Liver (tissue), 9 donors: ENCODE data around the gene ACOT11. TPM values are rescaled to one million over a fixed set of nuclear protein-coding genes. Genes with fewer than 3 reads are reported as not detected.

ENCODE experiments used
- DNase-seq: peaks from one replicate; pipeline ENCODE4 v3.0.0-alpha.2; 2017; ENCODE audit warnings: low spot score
- H3K27ac ChIP-seq, 2 donors: one replicate each; pipeline ENCODE4 v1.7.0; 2013; ENCODE audit warnings: inconsistent platforms in 2 of 2, low read length in 2 of 2, control low read depth in 1 of 2, low read depth in 1 of 2, mild to moderate bottlenecking in 1 of 2
- H3K27me3 ChIP-seq, 4 donors: one replicate each; pipeline versions ENCODE4 v1.6.1 to v1.7.0; 2013; ENCODE audit warnings: low read length in 3 of 4, inconsistent platforms in 1 of 4, mild to moderate bottlenecking in 1 of 4, moderate library complexity in 1 of 4; ENCODE audit not compliant: control insufficient read depth in 4 of 4, insufficient read depth in 4 of 4
- H3K36me3 ChIP-seq, 4 donors: one replicate each; pipeline versions ENCODE4 v1.6.1 to v1.7.0; 2013; ENCODE audit warnings: low read length in 3 of 4, mild to moderate bottlenecking in 3 of 4, low read depth in 1 of 4, moderate library complexity in 1 of 4; ENCODE audit not compliant: control insufficient read depth in 4 of 4, insufficient read depth in 3 of 4
- H3K4me1 ChIP-seq, 4 donors: one replicate each; pipeline versions ENCODE4 v1.6.1 to v1.7.0; 2013; ENCODE audit warnings: low read length in 3 of 4, mild to moderate bottlenecking in 3 of 4, moderate library complexity in 1 of 4; ENCODE audit not compliant: control insufficient read depth in 4 of 4, insufficient read depth in 4 of 4
- H3K4me3 ChIP-seq, 3 donors: one replicate each; pipeline versions ENCODE4 v1.6.1 to v1.7.0; 2013; ENCODE audit warnings: low read length in 3 of 3, control low read depth in 1 of 3, low read depth in 1 of 3, mild to moderate bottlenecking in 1 of 3
- H3K9ac ChIP-seq, 2 donors: one replicate each; pipeline ENCODE4 v1.7.0; 2013; ENCODE audit warnings: low read length in 2 of 2, mild to moderate bottlenecking in 2 of 2, moderate library complexity in 2 of 2, control low read depth in 1 of 2, low read depth in 1 of 2
- H3K9me3 ChIP-seq, 4 donors: one replicate each; pipeline versions ENCODE4 v1.6.1 to v1.7.0; 2013; ENCODE audit warnings: low read length in 3 of 4; ENCODE audit not compliant: control insufficient read depth in 4 of 4
- EGR1 ChIP-seq, 2 donors: IDR thresholded peaks; 2 replicates each; pipeline ENCODE4 v1.6.1; 2016 to 2018; ENCODE audit warnings: antibody characterized with exemption in 2 of 2, low read depth in 2 of 2
- GABPA ChIP-seq, 2 donors: IDR thresholded peaks in 1 of 2; conservative IDR thresholded peaks in 1 of 2; 2 replicates each; pipeline ENCODE4 v1.6.1; 2016; ENCODE audit warnings: antibody characterized with exemption in 2 of 2, mild to moderate bottlenecking in 1 of 2, moderate library complexity in 1 of 2
- HNF4A ChIP-seq, 2 donors: conservative IDR thresholded peaks; 2 replicates each; pipeline ENCODE4 v1.6.1; 2016; ENCODE audit warnings: antibody characterized with exemption in 2 of 2, mild to moderate bottlenecking in 2 of 2
- HNF4G ChIP-seq: IDR thresholded peaks from 2 replicates; pipeline ENCODE4 v1.6.1; 2016; ENCODE audit warnings: antibody characterized with exemption
- JUND ChIP-seq, 2 donors: IDR thresholded peaks; 2 replicates each; pipeline ENCODE4 v1.6.1; 2016; ENCODE audit warnings: antibody characterized with exemption in 2 of 2
- NR2F2 ChIP-seq: IDR thresholded peaks from 2 replicates; pipeline ENCODE4 v1.6.1; 2016; ENCODE audit warnings: antibody characterized with exemption
- RAD21 ChIP-seq, 2 donors: IDR thresholded peaks; 2 replicates each; pipeline ENCODE4 v1.6.1; 2016; ENCODE audit warnings: antibody characterized with exemption in 2 of 2, mild to moderate bottlenecking in 2 of 2
- SP1 ChIP-seq: IDR thresholded peaks from 2 replicates; pipeline ENCODE4 v1.6.1; 2018; ENCODE audit warnings: antibody characterized with exemption, mild to moderate bottlenecking
- TAF1 ChIP-seq: conservative IDR thresholded peaks from 2 replicates; pipeline ENCODE4 v1.6.1; 2016; ENCODE audit warnings: antibody characterized with exemption, mild to moderate bottlenecking
- YY1 ChIP-seq: IDR thresholded peaks from 2 replicates; pipeline ENCODE4 v1.6.1; 2016; ENCODE audit warnings: antibody characterized with exemption, mild to moderate bottlenecking
- WGBS: extraction: QIAGEN DNeasy Blood & Tissue Kit; methylation state at CpG from one replicate; pipeline ENCODE4 v1.1.7; 2013; 5-methylcytosine and 5-hydroxymethylcytosine counted together
- polyA plus RNA-seq, 2 donors: library from polyadenylated mRNA; stranded (reverse) in 1 of 2; unstranded in 1 of 2; fragments of 200-250 nt in 1 of 2; fragments of >200 nt in 1 of 2; fragmentation: Nextera tagmentation in 1 of 2; extraction: Ambion mirVana in 1 of 2; gene quantifications; one replicate each; pipeline versions ENCODE4 v1.2.1 to v1.2.3, GENCODE V29; 2013 to 2015
- total RNA-seq, 2 donors: library from RNA; depleted of rRNA; stranded (reverse); fragments of >200 nt; gene quantifications; one replicate each; pipeline ENCODE4 v1.2.3, GENCODE V29; 2014
- TF ChIP-seq, protein P1 (sequence below): IDR thresholded peaks from 2 replicates; pipeline ENCODE4 v1.6.1; 2016; ENCODE audit warnings: antibody characterized with exemption, mild to moderate bottlenecking
- TF ChIP-seq, protein P2 (sequence below): fragments of 150-350 bp; IDR thresholded peaks from 2 replicates; pipeline ENCODE4 v1.5.1; 2017; ENCODE audit warnings: improper control_type of control experiment, low read depth, low read length; ENCODE audit not compliant: missing input control
- TF ChIP-seq, protein P3 (sequence below): IDR thresholded peaks from 2 replicates; pipeline ENCODE4 v1.6.1; 2016; ENCODE audit warnings: antibody characterized with exemption
- TF ChIP-seq, protein P4 (sequence below): IDR thresholded peaks from 2 replicates; pipeline ENCODE4 v1.6.1; 2016; ENCODE audit warnings: antibody characterized with exemption
- donor health status: healthy.
- donor health status: healthy.
- donor health status: healthy.
- donor health status: healthy.
- donor health status: healthy.

Gene ACOT11
- total and polyA plus RNA-seq, 4 donors, result 0.13 to 1.1 (median 0.50) TPM

DNA sequence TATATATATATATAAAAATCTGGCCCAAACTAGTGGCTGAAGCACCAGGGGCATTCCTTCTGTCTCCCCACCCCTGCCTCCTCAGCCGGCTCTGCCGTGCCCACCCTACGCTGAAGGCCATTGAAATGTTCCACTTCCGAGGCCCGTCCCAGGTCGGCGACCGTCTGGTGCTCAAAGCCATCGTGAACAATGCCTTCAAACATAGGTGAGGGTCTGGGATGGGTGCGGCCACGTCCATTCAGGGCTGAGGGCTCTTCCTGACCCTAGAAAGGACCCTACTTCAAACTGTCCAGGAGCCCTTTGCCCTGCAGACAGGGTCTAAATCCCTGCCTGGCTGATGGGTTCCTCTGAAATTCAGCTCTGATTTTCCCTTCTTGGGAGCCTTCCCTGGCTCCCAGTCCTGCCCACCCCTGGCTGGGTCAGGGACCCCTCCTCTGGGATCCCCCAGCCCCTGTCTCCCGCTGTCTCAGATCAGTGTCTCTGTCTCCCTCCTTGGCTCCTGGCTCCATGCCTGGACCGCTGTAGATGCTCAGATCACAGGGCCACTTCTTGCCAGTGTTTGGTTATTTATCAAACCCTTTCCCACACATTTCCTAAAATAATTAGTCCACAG lies 51.3 kb downstream of the ACOT11 start:
- no peaks in the 10 kb centered on the region for H3K4me1 ChIP-seq

DNA sequence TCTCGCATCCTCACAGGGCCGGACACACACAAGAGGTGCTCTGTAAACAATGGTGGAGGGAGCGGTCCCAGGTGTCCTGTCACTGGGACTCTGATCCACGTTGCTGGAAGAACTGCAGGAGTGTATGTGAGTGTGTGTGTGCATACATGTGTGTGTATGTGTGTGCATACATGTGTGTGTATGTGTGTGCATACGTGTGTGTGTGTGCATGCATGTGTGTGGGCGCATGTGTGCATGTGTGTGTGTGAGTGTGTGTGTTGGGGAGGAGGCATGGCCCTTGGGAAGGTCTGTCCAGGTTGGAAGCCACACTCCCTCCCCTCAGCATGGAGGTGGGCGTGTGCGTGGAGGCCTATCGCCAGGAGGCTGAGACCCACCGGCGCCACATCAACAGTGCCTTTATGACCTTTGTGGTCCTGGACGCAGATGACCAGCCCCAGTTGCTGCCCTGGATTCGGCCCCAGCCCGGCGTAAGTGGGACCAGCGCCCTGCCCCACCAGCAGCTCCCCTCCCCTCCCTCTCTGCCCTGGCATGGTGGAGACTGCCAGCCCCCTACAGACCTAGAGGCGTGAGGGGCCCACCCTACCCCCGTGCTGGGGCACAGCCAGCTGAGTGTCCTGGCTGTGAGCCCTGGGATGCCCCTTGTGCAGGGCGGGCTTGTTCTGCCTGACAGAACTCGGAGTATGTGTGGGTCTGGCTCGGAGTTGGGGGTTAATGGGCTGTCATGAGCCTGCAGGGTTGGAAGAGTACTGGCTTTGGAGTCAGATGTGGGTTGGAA lies 53.1 kb downstream of the ACOT11 start:
- no peaks in the 10 kb centered on the region for H3K36me3 ChIP-seq
- no peaks in the 10 kb centered on the region for H3K27me3 ChIP-seq
- no peaks in the 10 kb centered on the region for H3K4me1 ChIP-seq
- H3K9ac ChIP-seq, result no peak overlapping the region
- WGBS, result 91% methylated on average over 21 of the region's 21 CpGs
- H3K27ac ChIP-seq, result no peak overlapping the region
- no peak for DNase-seq
- H3K9me3 ChIP-seq, result no peaks in the 10 kb centered on the region
- TF ChIP-seq HNF4A (conservative IDR thresholded peaks at IDR 0.05) (no peak), RAD21 (IDR thresholded peaks at IDR 0.05) (no peak), HNF4G (no peak), EGR1 (IDR thresholded peaks at IDR 0.05; ENCODE audit: low read depth in 2 of 2) (no peak), SP1 (no peak), YY1 (no peak), NR2F2 (no peak), JUND (IDR thresholded peaks at IDR 0.05) (no peak)
- TF ChIP-seq, protein P1, sequence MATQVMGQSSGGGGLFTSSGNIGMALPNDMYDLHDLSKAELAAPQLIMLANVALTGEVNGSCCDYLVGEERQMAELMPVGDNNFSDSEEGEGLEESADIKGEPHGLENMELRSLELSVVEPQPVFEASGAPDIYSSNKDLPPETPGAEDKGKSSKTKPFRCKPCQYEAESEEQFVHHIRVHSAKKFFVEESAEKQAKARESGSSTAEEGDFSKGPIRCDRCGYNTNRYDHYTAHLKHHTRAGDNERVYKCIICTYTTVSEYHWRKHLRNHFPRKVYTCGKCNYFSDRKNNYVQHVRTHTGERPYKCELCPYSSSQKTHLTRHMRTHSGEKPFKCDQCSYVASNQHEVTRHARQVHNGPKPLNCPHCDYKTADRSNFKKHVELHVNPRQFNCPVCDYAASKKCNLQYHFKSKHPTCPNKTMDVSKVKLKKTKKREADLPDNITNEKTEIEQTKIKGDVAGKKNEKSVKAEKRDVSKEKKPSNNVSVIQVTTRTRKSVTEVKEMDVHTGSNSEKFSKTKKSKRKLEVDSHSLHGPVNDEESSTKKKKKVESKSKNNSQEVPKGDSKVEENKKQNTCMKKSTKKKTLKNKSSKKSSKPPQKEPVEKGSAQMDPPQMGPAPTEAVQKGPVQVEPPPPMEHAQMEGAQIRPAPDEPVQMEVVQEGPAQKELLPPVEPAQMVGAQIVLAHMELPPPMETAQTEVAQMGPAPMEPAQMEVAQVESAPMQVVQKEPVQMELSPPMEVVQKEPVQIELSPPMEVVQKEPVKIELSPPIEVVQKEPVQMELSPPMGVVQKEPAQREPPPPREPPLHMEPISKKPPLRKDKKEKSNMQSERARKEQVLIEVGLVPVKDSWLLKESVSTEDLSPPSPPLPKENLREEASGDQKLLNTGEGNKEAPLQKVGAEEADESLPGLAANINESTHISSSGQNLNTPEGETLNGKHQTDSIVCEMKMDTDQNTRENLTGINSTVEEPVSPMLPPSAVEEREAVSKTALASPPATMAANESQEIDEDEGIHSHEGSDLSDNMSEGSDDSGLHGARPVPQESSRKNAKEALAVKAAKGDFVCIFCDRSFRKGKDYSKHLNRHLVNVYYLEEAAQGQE, result no peak
- TF ChIP-seq, protein P2, sequence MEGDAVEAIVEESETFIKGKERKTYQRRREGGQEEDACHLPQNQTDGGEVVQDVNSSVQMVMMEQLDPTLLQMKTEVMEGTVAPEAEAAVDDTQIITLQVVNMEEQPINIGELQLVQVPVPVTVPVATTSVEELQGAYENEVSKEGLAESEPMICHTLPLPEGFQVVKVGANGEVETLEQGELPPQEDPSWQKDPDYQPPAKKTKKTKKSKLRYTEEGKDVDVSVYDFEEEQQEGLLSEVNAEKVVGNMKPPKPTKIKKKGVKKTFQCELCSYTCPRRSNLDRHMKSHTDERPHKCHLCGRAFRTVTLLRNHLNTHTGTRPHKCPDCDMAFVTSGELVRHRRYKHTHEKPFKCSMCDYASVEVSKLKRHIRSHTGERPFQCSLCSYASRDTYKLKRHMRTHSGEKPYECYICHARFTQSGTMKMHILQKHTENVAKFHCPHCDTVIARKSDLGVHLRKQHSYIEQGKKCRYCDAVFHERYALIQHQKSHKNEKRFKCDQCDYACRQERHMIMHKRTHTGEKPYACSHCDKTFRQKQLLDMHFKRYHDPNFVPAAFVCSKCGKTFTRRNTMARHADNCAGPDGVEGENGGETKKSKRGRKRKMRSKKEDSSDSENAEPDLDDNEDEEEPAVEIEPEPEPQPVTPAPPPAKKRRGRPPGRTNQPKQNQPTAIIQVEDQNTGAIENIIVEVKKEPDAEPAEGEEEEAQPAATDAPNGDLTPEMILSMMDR, result no peak
- TF ChIP-seq, protein P3, sequence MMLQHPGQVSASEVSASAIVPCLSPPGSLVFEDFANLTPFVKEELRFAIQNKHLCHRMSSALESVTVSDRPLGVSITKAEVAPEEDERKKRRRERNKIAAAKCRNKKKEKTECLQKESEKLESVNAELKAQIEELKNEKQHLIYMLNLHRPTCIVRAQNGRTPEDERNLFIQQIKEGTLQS, result no peak
- TF ChIP-seq, protein P4, sequence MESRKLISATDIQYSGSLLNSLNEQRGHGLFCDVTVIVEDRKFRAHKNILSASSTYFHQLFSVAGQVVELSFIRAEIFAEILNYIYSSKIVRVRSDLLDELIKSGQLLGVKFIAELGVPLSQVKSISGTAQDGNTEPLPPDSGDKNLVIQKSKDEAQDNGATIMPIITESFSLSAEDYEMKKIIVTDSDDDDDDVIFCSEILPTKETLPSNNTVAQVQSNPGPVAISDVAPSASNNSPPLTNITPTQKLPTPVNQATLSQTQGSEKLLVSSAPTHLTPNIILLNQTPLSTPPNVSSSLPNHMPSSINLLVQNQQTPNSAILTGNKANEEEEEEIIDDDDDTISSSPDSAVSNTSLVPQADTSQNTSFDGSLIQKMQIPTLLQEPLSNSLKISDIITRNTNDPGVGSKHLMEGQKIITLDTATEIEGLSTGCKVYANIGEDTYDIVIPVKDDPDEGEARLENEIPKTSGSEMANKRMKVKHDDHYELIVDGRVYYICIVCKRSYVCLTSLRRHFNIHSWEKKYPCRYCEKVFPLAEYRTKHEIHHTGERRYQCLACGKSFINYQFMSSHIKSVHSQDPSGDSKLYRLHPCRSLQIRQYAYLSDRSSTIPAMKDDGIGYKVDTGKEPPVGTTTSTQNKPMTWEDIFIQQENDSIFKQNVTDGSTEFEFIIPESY, result no peak
- H3K4me3 ChIP-seq, result no peak overlapping the region

More for the DNA sequence above, 51.3 kb downstream of the ACOT11 start:
- H3K27me3 ChIP-seq, result no peaks in the 10 kb centered on the region
- H3K4me3 ChIP-seq, result no peak overlapping the region
- no peak overlapping the region for H3K27ac ChIP-seq
- H3K9me3 ChIP-seq, result no peaks in the 10 kb centered on the region
- TF ChIP-seq, protein P3, result no peak
- TF ChIP-seq TAF1, result no peak
- TF ChIP-seq NR2F2, result no peak
- TF ChIP-seq, protein P2, result no peak
- no peak for TF ChIP-seq GABPA (IDR thresholded peaks at IDR 0.05 in 1 of 2, conservative IDR thresholded peaks at IDR 0.05 in 1 of 2)
- H3K9ac ChIP-seq, result no peak overlapping the region
- WGBS, result 93% methylated on average over 13 of the region's 13 CpGs
- no peak for DNase-seq
- no peaks in the 10 kb centered on the region for H3K36me3 ChIP-seq
